DND-41 (cell line): Measurements from ENCODE around the gene GDI2.
"Not testable (repeated sequence)": the region's sequence is repeated elsewhere in the genome, so short reads cannot be mapped to it uniquely, and the experiment has no call there.

Source experiments
- ATAC-seq: fragments of 200-7000 bp; cut with Tn5 transposase; 3 replicates; pipeline ENCODE4 v1.9.1; 2021; ENCODE audit warnings: low read depth; ENCODE audit not compliant: insufficient read depth
- DNase-seq: peaks from one replicate; pipeline ENCODE4 v3.0.0-alpha.2; 2020
- H2AFZ ChIP-seq: 2 replicates; pipeline ENCODE4 v1.6.0; 2012; ENCODE audit warnings: low read depth, low read length
- H3K27ac ChIP-seq: 2 replicates; pipeline ENCODE4 v1.5.1; 2012; ENCODE audit warnings: low read length, inconsistent platforms
- H3K27me3 ChIP-seq: fragments of 200-600 bp; sonication (generic); 2 replicates; pipeline ENCODE4 v1.6.0; 2012; ENCODE audit warnings: low read length, mild to moderate bottlenecking, inconsistent platforms; ENCODE audit not compliant: insufficient read depth, poor library complexity
- H3K36me3 ChIP-seq: 2 replicates; pipeline ENCODE4 v1.5.1; 2012; ENCODE audit warnings: low read length, inconsistent platforms; ENCODE audit not compliant: insufficient read depth
- H3K4me1 ChIP-seq: 2 replicates; pipeline ENCODE4 v1.5.1; 2012; ENCODE audit warnings: mild to moderate bottlenecking, low read length; ENCODE audit not compliant: insufficient read depth
- H3K4me2 ChIP-seq: 2 replicates; pipeline ENCODE4 v1.6.0; 2012; ENCODE audit warnings: mild to moderate bottlenecking, moderate library complexity, low read length, inconsistent platforms; ENCODE audit not compliant: insufficient read depth
- H3K4me3 ChIP-seq, 2 experiments: fragments of 200-600 bp in 1 of 2; shearing (Covaris generic) in 1 of 2; 2 replicates each; pipeline ENCODE4 v1.5.1; 2012 to 2016; ENCODE audit warnings: inconsistent platforms in 2 of 2, low read length in 2 of 2, mild to moderate bottlenecking in 2 of 2, low read depth in 1 of 2, moderate library complexity in 1 of 2
- H3K79me2 ChIP-seq: 2 replicates; pipeline ENCODE4 v1.6.0; 2012; ENCODE audit warnings: low read length, inconsistent platforms; ENCODE audit not compliant: insufficient read depth
- H3K9ac ChIP-seq: 2 replicates; pipeline ENCODE4 v1.6.0; 2012; ENCODE audit warnings: low read depth, mild to moderate bottlenecking, inconsistent platforms, low read length, moderate library complexity
- H3K9me3 ChIP-seq: 2 replicates; pipeline ENCODE4 v1.5.1; 2012; ENCODE audit warnings: low read length, moderate library complexity, mild to moderate bottlenecking, inconsistent platforms; ENCODE audit not compliant: insufficient read depth, severe bottlenecking
- H4K20me1 ChIP-seq: 2 replicates; pipeline ENCODE4 v1.6.0; 2012; ENCODE audit warnings: low read length; ENCODE audit not compliant: insufficient read depth
- CTCF ChIP-seq: IDR thresholded peaks from 2 replicates; pipeline ENCODE4 v1.5.1; 2012; ENCODE audit warnings: borderline replicate concordance, low read length, moderate library complexity, mild to moderate bottlenecking; ENCODE audit not compliant: poor library complexity, severe bottlenecking; ENCODE audit errors: extremely low read depth
- EZH2 ChIP-seq: IDR thresholded peaks from 3 replicates; pipeline ENCODE4 v1.6.1; 2012; ENCODE audit warnings: borderline replicate concordance, low read depth, mild to moderate bottlenecking, moderate library complexity, low read length, inconsistent platforms; ENCODE audit not compliant: severe bottlenecking

Gene GDI2

GRCh38 chr10:5858811-5859210 is 45.6 kb upstream of the GDI2 start:
- TF ChIP-seq CTCF, result no peak
- TF ChIP-seq EZH2, result no peak
- no peaks in the 10 kb centered on the region for H4K20me1 ChIP-seq
- no peak for DNase-seq
- H3K4me3 ChIP-seq, result no peak overlapping the region
- H3K9me3 ChIP-seq, result no peaks in the 10 kb centered on the region
- H3K4me2 ChIP-seq, result no peak overlapping the region
- no peak for ATAC-seq
- no peak overlapping the region for H3K27ac ChIP-seq
- H3K9ac ChIP-seq, result no peak overlapping the region
- no peaks in the 10 kb centered on the region for H3K27me3 ChIP-seq
- H3K4me1 ChIP-seq, result no peaks in the 10 kb centered on the region
- no peaks in the 10 kb centered on the region for H3K36me3 ChIP-seq
- H2AFZ ChIP-seq, result no peak overlapping the region
- H3K79me2 ChIP-seq, result no peaks in the 10 kb centered on the region

- ATAC-seq (no peak), DNase-seq (no peak)
- Histone ChIP-seq H3K27me3 (no peaks in the 10 kb centered on the region), H3K27ac (no peak overlapping the region), H3K9ac (no peak overlapping the region), H3K36me3 (no peaks in the 10 kb centered on the region), H3K4me2 (no peak overlapping the region), H3K4me1 (no peaks in the 10 kb centered on the region), H3K9me3 (no peaks in the 10 kb centered on the region), H2AFZ (no peak overlapping the region), H4K20me1 (no peaks in the 10 kb centered on the region), H3K4me3 (no peak overlapping the region), H3K79me2 (no peaks in the 10 kb centered on the region)
- TF ChIP-seq CTCF, result no peak
Measured at GRCh38 chr10:5856701-5857004, 43.4 kb upstream of the GDI2 start.

- Histone ChIP-seq H3K27ac (no peak overlapping the region), H2AFZ (no peak overlapping the region), H3K36me3 (no peaks in the 10 kb centered on the region), H3K4me2 (no peak overlapping the region), H3K4me3 (no peak overlapping the region), H4K20me1 (no peaks in the 10 kb centered on the region), H3K9ac (no peak overlapping the region), H3K9me3 (no peaks in the 10 kb centered on the region), H3K4me1 (no peaks in the 10 kb centered on the region), H3K27me3 (no peaks in the 10 kb centered on the region), H3K79me2 (no peaks in the 10 kb centered on the region)
- ATAC-seq (no peak), DNase-seq (no peak)
- TF ChIP-seq CTCF (no peak), EZH2 (no peak)
Measured at GRCh38 chr10:5855979-5856700, 42.9 kb upstream of the GDI2 start.

GRCh38 chr10:5854131-5854475 is 40.9 kb upstream of the GDI2 start:
- Histone ChIP-seq H3K4me2 (no peak overlapping the region), H3K27me3 (no peaks in the 10 kb centered on the region), H2AFZ (no peak overlapping the region), H3K79me2 (no peaks in the 10 kb centered on the region), H3K9me3 (no peaks in the 10 kb centered on the region), H3K4me1 (no peaks in the 10 kb centered on the region), H3K4me3 (no peak overlapping the region), H4K20me1 (no peaks in the 10 kb centered on the region), H3K9ac (no peak overlapping the region), H3K36me3 (no peaks in the 10 kb centered on the region), H3K27ac (no peak overlapping the region)
- ATAC-seq, result no peak
- no peak for DNase-seq
- no peak for TF ChIP-seq EZH2
- no peak for TF ChIP-seq CTCF

GRCh38 chr10:5846667-5847066 is 33.4 kb upstream of the GDI2 start:
- not testable (repeated sequence) for H3K36me3 ChIP-seq, ATAC-seq, H3K9ac ChIP-seq, H3K27ac ChIP-seq, H3K79me2 ChIP-seq, H3K4me2 ChIP-seq, DNase-seq, H3K4me1 ChIP-seq, H3K9me3 ChIP-seq, H4K20me1 ChIP-seq, H2AFZ ChIP-seq, H3K4me3 ChIP-seq, H3K27me3 ChIP-seq
